NCI-H345 treated with DMSO at 0.1 percent for 48 hours (cell line): ENCODE results near the gene DNAJA2.

ENCODE experiments used
- DNase-seq: peaks from one replicate; lab custom pipeline; 2025; ENCODE audit not compliant: unreplicated experiment; lab: John Stamatoyannopoulos, UW

Gene DNAJA2

DNA sequence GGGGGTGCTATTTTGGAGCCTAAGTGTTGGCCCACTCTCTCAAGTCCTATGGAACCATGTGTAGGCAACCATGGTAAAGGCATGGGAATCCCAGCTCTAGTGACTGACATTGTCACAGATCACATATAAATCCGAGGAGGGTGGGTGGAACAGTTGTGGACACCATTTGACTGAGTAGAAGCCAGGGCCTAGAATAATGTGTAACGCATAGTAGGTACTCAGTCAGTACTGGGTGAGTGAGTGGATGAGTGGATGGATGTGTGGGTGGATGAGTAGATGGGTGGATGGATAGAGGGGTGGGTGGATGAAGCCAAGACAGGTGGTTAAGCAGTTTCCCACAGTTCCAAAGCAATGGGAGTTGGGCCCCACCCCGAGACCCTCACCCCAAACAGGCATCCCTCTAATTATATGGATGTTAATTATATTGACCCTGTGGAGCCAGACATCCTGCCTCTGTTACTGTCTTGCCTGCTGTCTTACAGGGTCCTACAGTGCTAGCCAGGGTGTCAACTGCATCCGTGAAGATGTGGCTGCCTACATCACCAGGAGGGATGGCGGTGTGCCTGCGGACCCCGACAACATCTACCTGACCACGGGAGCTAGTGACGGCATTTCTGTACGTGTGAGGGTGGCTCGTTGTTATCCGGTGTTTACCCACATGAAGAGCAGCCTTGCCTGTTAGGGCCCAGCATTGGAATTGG is 67.0 kb downstream of the DNAJA2 start:
- DNase-seq = no peak
